COR-L47 (cell line): ENCODE data around the gene SPAG17.

Experiments used
- DNase-seq: peaks from one replicate; lab custom pipeline; 2025; lab: John Stamatoyannopoulos, UW

The SPAG17 gene

DNA sequence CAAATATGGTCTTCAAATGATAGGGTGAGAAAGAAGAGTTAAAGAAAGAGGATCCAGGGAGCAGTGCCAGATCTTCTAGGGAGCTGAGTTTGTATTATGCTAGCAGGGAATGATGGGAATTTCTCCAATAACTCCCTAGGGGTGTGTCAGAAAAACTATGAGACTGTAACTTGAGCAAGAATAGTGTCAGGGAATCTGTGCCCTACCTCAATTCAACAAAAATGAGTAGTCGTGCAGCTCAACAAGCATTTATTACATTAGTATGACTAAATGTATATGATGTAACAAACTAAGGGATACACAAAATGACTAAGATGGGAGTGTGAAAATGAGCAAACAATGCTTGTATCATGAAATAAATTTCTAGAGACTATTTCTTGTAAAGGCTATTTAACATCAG lies 24.2 kb downstream of the SPAG17 start:
- no peak for DNase-seq

DNA sequence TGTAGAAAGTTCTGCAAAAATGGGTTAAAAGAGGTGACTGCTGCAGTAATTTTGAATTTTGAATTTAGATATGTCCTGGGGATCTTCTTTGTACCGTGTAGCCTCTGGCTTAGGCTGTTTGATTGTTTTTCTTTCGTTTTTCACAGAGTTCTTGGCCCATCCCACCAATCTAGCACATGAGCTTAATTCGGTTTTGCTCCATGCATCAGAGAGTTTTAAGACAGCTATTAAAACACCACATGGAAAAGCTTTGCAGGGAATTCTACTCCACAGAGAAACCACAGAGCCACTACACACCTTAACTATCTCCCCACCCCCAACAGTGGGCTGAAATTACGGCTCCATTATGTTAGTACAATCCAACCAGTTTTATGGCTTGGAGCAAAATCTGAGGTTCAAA lies 25.5 kb downstream of the SPAG17 start:
- no peak for DNase-seq

- DNase-seq = no peak
These were observed 26.1 kb downstream of the SPAG17 start for GRCh38 chr1:118158924-118159323.

DNA sequence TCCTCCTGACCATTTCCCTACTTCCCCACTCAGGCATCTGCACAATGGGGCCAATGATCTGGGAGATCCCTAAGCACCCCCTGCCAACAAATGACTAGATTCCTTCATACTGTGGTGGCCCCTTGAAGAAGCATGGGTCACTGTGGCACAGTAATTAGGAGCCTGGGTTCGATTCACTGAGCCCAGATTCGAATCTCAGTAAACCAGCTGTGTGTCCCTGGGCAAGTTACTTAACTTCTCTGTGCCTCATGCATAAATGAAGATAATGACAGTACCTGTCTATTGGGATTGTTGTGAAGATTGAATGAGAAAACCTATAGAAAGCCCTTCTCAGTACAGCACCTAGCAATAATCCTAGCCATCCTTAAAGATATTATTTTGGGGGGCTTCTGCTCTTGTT lies 27.5 kb downstream of the SPAG17 start:
- no peak for DNase-seq

DNA sequence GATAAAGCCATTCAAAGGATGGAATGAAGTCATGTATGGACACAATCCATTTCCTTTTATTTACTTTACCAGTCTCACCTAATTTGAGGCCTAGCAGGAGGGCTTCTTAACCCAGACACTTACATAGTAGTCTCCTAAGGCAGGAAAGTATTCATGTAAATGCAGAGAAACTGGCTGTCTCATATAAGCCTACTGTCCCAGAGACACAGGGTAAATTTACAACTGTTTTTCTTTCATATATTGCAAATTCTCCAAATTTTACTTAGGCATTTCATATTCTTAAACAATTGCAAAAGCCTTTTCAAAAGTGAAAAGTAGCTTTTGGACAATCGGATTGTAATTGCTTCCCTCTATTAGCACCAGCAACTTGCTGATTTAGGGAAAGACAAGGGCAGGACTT lies 29.9 kb downstream of the SPAG17 start:
- DNase-seq = no peak

- peak; percentile 36 for DNase-seq
These were observed 30.8 kb downstream of the SPAG17 start for GRCh38 chr1:118154220-118154619.

DNA sequence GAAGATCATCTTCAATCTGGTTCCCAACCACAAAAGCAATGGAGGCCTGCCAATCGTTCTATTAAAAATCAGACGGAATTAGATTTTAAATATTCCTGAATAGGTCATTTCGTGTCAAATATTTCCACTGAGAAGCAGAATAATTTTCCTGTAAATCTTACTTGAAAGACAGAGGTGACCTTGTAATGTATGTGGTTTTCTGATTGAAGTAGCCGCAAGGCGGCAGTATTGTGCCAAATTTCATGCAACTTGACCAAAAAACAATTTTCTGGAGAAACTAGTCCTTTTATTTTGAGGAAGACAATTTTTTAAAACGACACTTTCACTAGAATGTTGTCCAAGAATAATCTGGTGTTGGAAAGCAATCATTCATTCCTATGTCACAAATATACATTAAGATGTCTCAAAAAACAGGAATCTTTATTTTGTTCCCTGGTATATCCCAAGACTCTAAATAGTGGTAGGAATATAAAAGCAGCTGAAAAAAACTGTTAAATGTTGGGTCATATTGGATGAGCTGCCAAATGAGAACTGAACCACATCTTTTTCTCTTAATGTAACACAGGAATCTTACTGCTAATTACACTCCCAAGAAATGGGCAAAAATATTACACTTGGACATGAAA lies 33.6 kb downstream of the SPAG17 start:
- DNase-seq = peak; percentile 23

GRCh38 chr1:118149799-118150198 lies 35.2 kb downstream of the SPAG17 start:
- DNase-seq = no peak

GRCh38 chr1:118148034-118148433 lies 37.0 kb downstream of the SPAG17 start:
- DNase-seq = no peak

GRCh38 chr1:118147522-118147921 lies 37.5 kb downstream of the SPAG17 start:
- DNase-seq = no peak

- DNase-seq = no peak
These were observed 39.3 kb downstream of the SPAG17 start for GRCh38 chr1:118145721-118146120.

DNA sequence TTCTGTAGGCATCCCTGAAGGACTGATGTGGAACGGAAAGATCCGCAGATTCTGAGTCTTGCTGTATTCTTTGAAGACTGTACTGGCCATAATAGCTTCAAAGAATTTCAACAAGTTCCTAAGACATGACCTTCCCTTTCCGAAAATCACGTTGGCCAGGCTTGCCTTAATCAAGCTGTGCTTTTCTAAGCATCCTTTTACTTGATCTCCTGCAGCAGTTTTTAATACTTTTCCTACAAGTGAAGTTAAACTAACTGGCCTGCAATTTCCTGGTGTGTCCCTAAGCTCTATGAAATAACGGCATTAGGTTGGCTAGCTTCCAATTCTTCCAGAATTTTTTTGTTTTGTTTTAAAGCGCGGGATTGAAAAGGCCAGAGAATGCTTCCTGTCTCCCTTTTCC lies 40.3 kb downstream of the SPAG17 start:
- DNase-seq = no peak

GRCh38 chr1:118143831-118144230 lies 41.2 kb downstream of the SPAG17 start:
- DNase-seq = no peak

GRCh38 chr1:118143121-118143520 lies 41.9 kb downstream of the SPAG17 start:
- DNase-seq = no peak

GRCh38 chr1:118142546-118142945 lies 42.5 kb downstream of the SPAG17 start:
- DNase-seq = no peak

DNA sequence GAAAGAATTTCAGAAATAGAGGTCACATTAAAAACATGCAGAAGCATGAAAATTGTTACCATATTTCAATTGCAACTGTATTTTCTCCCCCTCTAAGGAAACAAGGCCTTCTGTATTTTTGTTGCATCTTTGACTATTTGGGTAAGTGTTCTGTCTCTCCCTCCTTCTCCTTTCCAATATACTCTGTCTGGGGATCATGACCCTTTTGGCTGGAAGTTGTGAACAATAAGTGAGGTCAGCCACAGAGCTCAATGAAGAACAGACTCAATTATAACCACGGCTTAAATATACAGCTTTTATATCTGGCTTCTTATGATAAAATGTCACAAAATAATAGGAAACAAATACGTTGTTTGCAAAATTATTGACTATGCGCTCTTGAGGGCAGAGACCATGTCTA lies 47.1 kb downstream of the SPAG17 start:
- DNase-seq = no peak

- DNase-seq = no peak
These were observed 48.7 kb downstream of the SPAG17 start for GRCh38 chr1:118136187-118136941.

DNA sequence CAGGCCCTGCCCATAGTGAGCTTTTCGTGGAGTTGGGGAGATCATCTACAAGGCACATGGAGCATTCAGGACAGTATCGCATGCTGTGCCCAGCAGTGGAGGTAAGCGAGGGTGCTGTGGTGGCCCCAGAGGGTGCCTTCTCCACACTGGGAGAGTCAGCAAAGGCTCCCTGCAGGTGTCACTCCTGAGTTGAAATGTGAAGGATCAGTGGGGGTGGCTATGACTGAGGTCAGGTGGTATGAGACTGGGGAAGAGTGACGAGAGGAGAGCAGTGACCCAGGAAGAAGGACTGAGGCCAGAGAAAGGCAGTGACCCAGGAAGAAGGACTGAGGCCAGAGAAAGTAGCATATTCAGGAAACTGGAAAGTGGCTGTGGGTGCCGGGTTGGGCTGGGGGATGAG lies 53.0 kb downstream of the SPAG17 start:
- no peak for DNase-seq

GRCh38 chr1:118128761-118129160 lies 56.3 kb downstream of the SPAG17 start:
- DNase-seq = no peak

GRCh38 chr1:118124064-118124463 lies 61.0 kb downstream of the SPAG17 start:
- no peak for DNase-seq

DNA sequence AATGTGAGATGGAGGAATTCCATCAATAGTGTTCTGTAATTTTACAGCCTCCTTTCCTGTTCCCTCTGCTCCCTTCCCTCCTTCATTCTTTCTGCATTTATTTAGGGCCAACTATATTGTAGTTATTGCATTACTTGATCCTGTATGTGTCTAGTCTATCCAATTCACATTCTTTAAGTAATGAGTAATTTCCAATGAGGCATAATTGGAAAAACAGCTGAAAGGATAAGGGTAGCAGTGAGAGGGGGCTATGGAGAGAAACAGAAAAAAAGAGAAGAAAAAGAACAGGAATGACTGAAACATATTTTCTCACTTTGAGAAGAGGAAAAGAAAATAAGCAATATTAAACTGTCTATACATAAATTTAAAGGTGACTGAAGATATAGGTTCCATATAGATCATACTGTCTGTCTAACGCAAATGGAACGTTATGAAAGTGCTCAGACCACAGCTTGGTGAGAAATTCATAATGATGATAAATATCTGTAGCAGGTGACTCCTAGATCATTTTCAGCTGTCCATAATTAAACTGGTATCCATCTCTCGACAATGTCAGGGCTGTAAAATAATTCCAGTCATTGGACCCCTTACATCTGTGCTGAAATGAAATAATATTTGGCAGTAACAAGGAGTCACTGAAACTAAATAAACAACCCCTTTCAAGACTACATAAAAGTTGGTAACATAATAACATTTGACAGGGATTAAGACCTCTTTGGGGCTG lies 61.8 kb downstream of the SPAG17 start:
- DNase-seq = no peak

GRCh38 chr1:118122234-118123004 lies 62.6 kb downstream of the SPAG17 start:
- no peak for DNase-seq
